Stimulated activated CD4-positive, alpha-beta T cell treated with anti-CD3 and anti-CD28 coated beads, Interleukin-15, amount 100 ng/mL, for 24 hours (primary cell): ENCODE data around the gene UST.
"Not testable (repeated sequence)": the region's sequence is repeated elsewhere in the genome, so short reads cannot be mapped to it uniquely, and the experiment has no call there.

Source experiments
- DNase-seq: peaks from one replicate; pipeline ENCODE4 v3.0.0-alpha.2; 2020

UST gene

GRCh38 chr6:148955441-148955840 lies 208.6 kb downstream of the UST start:
- DNase-seq = no peak

DNA sequence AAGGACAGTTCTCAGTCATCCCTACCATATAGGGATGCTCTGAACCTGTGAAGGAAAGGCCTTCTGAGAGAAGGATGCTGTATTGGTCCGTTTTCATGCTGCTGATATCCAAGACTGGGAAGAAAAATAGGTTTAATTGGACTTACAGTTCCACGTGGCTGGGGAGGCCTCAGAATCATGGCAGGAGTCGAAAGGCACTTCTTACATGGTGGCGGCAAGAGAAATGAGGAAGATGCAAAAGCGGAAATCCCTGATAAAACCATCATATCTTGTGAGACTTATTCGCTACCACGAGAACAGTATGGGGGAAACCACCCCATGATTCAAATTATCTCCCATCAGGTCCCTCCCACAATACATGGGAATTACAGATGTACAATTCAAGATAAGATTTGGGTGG lies 209.3 kb downstream of the UST start:
- DNase-seq = not testable (repeated sequence)

GRCh38 chr6:148957752-148958151 lies 210.9 kb downstream of the UST start:
- no peak for DNase-seq

- DNase-seq = no peak
These were observed 212.2 kb downstream of the UST start for GRCh38 chr6:148959008-148959407.

DNA sequence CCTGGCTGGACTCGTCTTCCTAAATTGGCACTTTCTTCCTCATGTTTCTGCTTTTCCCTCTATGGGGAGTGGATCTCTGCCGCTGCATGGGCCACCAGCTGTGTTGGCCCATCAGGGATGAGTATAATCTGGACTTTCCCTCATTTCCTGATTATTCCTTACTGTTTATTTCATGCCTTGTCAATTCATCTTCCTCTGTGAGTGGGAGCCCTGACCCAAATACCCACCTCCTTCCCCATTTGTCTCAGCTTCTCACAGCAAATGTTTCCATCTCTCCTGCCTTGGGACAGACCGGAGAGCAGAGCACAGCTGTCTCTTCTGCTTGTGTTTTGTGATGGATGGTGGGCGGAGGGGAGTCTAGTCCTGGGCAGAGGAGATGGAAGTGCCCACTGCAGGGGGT lies 212.7 kb downstream of the UST start:
- DNase-seq = no peak

DNA sequence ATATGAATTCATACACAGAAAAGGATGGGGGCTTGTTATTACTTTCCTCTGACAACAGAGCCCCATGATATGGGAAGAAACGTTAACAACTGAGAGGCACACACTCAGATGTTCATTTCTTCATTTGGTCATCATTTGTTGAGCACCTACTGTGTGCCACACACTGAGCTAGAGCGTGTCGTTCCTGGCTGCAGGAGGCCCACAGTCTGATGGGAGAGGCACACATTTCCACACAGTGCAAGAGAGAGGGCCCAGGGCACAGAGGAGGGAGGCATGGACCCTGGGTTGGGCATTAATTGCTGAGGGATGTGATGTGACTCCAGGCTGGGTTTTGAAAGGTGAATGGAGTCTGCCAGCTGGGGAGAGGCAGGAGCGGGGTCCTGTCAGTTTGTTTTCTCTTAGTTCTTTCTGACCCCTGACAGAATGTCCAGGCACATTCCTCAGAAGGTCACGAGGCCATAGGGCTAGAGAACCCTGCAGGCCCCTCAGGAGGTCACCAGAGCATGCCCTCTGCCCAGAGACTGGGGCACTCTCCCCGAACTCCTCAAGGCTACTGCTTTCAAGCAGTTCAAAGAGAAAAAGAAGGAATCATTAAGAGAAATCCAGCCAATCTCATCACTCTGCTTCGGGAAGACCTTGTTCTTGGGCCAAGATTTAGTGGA lies 216.2 kb downstream of the UST start:
- DNase-seq = no peak

GRCh38 chr6:148963738-148964137 lies 216.9 kb downstream of the UST start:
- DNase-seq = no peak

DNA sequence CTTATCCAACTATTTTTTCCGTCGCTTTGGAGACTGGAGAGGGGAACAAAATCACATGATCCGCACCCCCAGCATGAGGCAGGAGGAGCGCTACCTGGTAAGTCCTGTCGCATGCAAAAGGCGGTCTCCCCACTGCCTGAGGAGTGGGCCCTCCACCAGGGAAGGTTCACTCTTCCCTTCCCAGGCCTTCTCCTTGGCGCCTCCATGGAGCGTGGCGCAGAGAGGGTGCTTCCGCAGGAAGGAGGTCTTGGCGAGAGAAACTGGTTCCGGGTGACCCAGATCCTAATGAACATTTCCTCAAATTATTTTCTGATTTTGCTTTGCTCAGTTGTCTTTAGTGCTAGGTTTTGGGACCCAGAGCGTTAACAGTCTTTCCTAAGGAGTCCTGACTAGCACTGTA lies 217.6 kb downstream of the UST start:
- no peak for DNase-seq

DNA sequence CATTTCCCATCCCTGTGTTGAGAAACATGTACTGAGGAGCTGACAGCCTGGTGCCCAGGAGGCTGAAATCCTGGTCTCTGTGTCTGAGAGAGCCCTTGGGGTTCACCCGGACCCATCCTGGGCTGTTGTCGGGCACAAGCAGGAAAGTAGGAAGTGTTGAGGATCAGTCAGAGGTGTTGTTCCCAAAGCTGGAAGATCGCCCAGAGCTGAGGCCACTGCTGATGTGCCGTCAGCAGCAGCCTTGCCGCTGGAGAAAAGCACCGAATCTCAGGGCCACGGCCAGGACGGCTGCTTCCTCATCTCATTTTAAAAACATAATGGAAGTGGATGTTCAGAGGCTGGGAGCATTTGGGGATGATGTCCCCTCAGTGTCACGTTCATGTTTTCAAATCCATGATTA lies 218.5 kb downstream of the UST start:
- DNase-seq = no peak

GRCh38 chr6:148967011-148967520 lies 220.2 kb downstream of the UST start:
- no peak for DNase-seq

DNA sequence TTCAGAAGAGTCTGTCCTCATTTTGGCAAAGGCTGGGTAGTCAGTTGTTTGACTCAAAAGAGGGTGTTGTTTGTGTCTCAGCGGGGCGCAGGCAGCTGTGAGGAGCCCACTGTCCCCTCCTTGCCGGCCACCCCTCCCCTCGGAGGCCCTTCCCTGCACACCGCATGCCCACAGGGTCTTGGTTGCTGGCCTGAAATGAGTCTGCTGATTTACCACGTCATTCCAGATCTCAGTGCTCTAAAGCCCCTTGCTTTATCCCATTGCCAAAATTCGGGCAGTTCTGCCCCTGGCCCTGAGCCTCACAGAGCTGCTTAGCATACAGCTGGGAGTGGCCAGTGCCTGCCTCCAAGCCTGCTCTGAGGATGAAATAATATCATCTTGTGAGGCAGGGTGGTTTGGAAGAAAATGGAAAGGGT lies 220.7 kb downstream of the UST start:
- DNase-seq = no peak

DNA sequence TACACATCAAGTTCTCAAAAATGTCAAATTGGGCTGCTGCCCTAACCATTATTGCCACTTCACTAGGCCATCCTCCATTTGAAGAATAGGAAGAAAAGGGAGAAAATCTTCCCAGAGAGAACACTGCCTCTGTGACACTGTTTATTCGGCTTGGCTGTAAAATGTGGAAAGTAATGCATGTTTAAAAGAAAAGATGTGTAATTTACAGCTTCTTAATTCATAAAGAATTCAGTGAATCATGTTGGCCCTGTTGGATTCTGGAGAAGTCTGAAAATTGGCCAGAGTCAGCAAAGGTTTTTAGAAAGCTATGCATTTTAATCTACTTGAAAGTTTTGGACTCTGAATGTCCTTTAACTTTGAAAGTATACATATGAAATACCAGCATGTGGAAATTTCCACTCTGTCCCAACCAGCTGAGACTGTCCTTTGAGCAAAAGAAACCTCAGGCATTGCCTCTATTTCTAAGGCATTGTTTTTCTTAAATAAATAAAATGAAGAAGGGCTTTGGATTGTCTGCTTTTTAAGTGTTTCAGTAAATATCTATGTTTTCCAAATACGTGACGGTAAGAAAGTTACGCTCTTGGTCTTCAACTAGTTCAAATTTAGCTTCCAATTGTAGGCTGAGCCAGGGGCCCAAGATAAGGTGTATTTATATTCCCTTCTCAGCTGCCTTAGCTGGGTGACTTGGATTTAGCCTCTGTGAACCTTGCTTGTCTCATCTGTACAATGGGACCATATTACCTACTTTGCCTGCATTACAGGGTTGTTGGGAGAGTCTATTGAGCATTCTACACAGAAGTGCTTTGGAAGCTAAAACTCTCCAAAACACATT lies 222.2 kb downstream of the UST start:
- no peak for DNase-seq

DNA sequence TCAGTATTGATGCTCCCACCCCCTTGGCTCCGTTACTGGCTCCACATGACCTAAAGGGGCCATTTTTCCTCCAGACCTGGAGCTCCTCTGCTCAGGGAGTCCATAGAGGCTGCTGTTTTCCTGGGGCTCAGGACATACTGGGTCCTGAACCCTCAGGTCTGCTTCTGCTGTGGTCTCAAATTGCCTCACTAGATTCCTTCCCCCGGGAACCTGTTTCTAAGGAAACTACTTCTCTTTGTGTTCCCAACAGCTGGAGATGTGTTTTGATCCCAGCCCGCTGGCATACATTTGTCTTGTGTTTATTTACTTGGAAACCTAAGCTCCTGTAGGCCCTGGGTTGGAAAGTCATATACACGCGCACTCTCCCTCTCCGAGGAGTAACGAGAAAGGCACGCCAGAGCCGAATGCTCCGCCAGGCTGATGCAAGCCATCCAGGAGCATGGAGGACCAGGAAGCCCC lies 222.8 kb downstream of the UST start:
- no peak for DNase-seq

DNA sequence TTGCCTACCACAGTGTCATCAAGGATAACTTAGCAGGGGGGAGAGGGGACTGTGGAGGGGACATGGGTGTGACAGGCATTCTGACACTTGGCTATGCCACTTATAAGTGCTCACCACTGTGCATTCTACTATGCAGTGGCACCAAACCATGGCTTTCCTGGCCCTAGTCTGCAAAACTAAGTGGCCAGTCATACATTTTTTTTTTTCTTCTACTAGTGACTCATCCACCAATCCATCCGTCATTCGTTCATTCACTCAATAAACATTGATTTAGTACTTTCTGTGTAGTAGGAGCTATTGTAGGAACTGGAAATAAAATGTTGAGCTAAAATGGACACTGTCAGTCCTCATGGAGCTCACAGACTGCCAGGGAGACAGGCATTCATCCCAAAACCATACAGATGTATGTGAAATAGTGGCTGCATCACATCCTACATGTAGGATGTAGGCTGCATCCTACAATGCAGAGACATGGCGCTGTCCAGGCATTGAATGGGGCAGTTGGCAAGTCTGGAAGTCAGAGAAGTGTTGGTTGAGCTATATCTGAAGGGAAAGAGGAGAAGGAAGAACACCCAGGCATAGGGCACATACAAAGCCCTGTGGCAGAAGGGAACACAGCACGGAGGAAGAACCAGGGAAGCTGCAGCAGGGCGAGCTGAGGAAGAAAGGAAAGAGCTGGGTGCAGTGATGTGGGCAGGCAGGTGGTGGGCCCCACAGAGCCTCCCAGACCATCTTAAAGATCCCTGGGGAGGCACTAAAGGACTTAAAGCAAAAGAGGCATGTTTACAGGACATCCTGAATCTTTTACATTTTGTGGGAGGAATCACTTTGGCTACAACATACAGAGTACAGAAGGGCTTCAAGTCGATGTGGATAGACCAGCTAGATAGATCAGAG lies 224.4 kb downstream of the UST start:
- DNase-seq = no peak

- DNase-seq = peak; percentile 57
These were observed 225.7 kb downstream of the UST start for GRCh38 chr6:148972481-148972880.

DNA sequence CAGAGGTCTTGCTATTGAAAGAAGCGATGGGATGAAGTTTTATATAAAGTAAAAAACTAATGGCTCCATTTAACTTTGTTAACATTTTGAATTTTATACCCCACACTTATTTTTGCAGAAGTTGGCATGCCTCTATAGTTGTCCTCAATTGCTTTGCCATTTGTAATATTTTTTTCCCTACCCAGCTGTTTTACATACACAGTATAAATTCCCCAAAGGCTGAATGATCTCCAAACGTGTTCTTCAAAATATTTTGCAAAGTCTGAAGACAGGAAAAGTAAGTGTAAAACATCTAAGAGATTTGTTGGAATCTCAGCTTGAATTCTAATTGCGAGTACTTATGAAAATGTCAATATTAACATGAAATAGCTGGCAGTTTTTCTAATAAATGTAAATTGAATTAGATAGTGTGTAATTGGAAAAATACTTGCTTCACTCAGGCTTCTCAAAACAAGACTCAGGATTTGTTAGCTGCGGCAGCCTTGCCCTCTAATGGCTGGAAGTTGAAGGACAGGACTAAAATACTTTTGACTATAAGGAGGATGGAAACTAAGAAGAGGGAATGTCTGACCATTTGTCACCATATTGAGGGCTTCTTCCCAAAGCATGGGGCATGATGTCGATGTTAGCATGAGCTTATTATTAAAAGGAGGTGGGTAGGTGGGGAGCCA lies 226.8 kb downstream of the UST start:
- DNase-seq = no peak

- DNase-seq = no peak
These were observed 227.5 kb downstream of the UST start for GRCh38 chr6:148974351-148974750.

- DNase-seq = not testable (repeated sequence)
These were observed 231.5 kb downstream of the UST start for GRCh38 chr6:148978298-148978697.

DNA sequence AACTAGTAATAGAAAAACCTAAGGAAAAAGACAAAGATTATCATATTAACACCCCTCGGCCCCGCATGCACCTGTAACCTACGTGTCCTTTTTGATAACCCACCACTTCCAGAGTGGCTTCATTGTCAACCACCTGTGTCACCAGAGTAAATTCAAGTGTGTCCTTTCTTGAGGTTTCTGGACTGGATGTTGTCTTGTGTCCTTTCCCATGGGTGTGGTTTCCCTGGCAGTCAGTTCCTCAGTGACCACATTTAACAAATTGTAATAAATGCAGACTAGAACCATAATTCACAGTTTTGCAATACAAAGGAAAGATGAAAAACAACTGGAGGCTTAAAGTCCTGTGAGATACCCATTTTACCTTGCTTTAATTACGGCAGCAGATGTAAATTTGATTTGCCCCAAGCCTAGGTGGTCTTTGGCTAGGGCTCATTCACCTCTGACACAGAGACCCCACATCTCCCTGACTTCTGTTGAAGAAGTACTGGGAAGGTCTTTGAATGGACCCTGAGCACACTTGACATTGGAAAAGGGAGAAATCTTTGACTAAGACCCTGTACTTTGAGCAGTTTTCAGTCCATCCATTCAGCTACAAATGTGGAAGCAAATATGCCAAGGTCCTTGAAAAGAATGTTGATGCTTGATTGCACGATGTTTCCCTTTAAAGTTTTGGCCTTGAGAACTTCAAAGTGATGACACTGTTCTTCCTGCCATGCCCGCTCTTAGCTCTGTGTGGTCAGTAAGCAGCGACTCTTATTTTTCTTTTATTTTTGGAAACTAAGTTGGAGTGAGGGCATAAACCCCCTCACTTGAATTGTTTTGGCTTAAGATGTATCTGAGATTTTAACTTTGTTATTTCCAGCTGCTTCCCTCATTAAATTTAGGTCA lies 232.4 kb downstream of the UST start:
- no peak for DNase-seq

DNA sequence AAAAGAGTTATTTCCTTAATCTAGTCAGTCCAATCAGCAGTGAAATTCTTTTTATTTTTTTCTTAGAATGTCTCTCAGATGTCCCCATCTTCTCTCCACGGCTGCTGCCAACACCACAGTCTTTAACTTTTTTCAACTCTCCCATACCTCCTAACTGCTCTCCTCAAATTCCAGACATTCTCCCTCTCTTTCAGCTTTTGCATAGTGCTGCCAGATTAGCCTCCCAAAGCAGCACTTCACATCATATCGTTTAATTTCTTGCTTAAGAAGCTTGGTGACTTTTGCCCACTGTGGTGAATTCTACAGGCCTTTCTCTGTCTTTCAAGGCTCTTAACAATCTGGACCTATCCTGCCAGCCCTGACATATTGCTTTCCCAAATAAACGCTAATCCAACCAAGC lies 233.4 kb downstream of the UST start:
- DNase-seq = no peak

GRCh38 chr6:148981515-148981914 lies 234.7 kb downstream of the UST start:
- DNase-seq = no peak
